ENCODE measurements around the gene IVD.

IVD gene

DNA sequence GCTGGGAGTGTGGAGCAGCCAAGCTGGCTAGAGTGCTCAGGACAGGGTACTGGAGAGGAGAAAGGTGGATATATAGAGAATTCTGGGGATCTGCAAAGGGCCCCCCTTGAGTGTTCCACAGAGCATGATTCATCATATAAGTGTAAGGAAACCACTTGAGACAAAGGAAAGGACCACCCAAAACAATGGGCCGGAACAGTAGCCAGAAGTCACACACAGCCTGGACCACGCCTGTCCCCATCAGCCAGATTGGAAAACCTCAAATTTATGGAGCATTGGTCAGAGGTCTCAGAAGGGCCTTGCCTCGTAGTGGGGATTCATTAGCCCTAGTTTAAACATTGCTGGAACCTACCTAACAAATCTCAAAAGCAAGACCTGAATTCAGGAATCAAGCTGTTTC lies 28.0 kb upstream of the IVD start:
- no peak for DNase-seq (ENCODE audit: low spot score)

GRCh38 chr15:40379374-40379773 lies 26.2 kb upstream of the IVD start:
- DNase-seq (ENCODE audit: low spot score), result no peak

DNA sequence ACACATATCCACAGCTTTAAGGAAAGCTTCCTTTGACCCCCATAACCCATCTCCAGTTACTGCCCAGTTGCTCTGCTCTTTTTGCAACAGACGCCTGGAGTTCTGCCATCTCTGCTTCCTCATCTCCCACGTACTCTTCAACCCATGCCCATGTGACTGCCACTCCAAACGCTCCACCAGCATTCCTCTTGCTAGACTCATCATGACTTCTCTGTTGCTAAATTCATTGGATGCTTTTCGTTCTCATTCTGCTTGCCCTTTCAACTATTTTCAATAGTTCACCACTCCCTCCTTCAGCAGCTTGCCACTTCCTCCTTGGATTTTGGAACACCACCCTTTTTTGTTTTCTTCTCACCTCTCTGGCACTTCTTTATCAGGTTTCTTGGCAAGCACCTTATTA lies 25.7 kb upstream of the IVD start:
- DNase-seq (ENCODE audit: low spot score), result no peak

GRCh38 chr15:40380636-40381035 lies 25.0 kb upstream of the IVD start:
- no peak for DNase-seq (ENCODE audit: low spot score)

DNA sequence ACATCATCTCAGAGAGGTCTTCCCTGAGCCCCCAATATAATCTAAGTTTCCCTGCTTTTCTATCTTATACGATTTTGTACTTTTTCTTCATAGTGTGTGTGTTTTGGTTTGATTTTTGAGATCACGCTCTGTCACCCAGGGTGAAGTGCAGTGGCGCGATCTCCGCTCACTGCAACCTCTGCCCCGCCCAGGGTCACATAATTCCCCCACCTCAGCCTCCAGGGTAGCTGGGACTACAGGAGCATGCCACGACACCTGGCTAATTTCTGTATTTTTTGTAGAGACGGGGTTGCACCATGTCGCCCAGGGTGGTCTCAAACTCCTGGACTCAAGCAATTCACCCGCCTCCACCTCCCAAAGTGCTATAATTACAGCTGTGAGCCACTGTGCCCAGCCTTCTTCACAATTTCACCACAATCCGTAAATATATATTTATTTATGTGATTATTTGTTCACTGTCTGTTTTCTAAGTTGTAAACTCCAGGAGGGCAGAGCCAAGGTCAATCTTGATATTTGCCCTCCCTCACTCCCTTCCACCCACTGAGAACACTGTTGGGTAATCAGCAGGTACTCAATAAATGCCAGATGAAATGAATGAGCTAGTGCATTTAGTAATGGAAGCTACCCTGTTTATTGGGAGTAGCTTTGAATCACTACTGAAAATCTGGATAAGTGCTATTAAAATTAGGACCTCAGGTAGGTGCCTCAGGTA lies 23.6 kb upstream of the IVD start:
- DNase-seq (ENCODE audit: low spot score), result no peak

DNA sequence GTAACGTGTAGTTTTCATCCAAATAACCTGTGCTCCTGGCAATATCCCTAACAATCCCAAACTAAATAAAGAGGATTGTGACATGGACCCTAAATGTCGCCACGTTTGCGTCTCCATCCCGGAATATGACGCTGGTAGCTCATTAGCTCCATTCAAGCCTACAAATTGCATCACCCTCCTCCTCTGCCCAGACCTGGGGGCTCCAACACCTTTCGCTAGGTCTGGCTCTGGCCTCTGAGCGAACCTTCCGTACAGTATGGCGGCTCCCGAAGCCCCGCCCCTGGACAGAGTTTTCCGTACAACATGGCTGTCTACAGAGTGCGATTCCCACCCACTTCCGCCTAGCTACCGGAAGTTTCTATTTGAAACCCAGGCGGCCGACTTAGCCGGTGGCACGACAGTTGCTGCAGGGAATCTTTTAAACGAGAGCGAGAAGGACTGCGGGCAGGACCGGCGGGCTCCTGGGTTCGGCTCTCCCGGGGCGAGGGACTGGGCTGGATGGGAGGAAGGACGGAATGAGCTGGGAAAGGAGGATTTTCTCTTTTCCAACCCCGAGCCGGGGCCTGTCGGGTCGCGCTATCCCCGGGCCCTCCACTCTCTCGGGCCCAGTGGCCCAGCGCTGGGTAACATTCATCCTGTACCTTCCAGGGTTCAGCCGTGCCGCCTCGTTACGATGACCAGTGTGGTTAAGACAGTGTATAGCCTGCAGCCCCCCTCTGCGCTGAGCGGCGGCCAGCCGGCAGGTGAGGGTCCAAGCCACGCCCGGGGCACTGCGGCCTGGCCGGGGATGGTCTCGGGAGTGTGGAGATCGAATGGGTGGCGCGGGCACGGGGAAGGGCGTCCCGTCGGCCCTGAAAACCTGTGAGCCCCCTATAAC lies 22.8 kb upstream of the IVD start, which contains the start of gene KNSTRN:
KNSTRN (plus strand) TSS at position 142 of the 877 bp plus-strand sequence; CDS start at position 257, 115 bp downstream.
- DNase-seq (ENCODE audit: low spot score), result peak; percentile 80

- no peak for DNase-seq (ENCODE audit: low spot score)
Observed at GRCh38 chr15:40386480-40386879, 19.1 kb upstream of the IVD start.

DNA sequence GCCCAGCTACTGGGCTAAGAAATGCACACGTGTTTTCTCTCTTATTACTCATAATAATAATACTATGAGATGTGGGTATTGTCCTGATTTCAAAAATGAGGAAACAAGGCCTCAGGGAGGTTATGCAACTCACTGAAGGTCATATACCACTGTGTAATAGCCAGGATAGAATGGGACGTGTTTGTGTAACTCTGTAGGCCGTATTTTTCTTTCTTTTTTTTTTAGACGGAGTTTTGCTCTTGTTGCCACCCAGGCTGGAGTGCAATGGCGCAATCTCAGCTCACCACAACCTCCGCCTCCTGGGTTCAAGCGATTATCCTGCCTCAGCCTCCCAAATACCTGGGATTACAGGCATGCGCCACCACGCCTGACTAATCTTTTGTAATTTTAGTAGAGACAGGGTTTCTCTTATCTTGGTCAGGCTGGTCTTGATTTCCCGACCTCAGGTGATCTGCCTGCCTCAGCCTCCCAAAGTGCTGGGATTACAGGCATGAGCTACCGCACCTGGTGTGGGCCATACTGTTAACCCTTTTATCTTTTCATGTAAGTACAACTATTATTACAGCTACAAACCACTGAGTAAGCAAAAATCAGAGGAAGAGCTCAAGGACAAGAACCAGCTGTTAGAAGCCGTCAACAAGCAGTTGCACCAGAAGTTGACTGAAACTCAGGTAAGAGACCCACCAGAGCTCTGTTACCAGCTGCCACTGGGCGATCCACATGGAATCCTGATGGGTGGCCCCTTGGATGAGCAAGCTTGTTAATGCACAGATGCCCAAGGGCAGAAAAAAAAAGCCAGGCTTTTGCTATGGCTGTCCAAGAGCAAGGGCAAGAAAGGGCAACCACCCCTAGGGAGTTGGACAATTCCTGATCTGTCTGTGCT lies 16.4 kb upstream of the IVD start:
- DNase-seq (ENCODE audit: low spot score), result no peak

DNA sequence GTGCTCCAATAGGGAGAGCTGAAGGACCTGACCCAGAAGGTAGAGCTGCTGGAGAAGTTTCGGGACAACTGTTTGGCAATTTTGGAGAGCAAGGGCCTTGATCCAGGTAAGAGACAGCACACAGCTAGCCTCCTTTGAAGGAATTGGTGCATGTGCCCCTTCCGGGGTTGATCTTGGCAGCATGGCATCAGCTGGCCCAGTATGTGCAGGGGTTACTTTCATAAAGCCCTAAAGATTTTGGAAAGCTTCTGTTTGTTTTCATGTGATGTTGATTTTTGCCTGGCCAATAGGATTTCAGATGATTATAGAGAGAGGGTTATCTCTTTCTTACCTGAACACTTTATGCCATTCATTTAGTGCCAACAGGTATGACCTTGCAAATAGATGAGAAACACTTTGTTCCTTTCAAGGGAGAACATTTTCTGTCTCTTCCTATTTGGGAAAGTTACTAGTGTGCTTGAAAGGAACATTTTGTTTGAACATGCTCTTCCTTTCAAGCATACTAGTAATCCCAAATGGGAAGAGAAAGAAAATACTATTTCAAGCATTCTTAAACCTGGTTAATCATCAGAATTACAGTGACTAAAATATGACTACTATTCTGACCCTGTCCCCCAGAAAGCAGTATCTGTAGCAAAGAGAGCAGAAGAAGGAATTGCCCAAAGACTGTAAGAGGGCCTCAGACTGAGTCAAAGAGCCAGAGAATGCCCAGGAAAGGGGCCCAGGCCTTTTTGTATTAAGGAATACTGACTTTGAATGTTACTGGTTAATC lies 15.6 kb upstream of the IVD start:
- no peak for DNase-seq (ENCODE audit: low spot score)

DNA sequence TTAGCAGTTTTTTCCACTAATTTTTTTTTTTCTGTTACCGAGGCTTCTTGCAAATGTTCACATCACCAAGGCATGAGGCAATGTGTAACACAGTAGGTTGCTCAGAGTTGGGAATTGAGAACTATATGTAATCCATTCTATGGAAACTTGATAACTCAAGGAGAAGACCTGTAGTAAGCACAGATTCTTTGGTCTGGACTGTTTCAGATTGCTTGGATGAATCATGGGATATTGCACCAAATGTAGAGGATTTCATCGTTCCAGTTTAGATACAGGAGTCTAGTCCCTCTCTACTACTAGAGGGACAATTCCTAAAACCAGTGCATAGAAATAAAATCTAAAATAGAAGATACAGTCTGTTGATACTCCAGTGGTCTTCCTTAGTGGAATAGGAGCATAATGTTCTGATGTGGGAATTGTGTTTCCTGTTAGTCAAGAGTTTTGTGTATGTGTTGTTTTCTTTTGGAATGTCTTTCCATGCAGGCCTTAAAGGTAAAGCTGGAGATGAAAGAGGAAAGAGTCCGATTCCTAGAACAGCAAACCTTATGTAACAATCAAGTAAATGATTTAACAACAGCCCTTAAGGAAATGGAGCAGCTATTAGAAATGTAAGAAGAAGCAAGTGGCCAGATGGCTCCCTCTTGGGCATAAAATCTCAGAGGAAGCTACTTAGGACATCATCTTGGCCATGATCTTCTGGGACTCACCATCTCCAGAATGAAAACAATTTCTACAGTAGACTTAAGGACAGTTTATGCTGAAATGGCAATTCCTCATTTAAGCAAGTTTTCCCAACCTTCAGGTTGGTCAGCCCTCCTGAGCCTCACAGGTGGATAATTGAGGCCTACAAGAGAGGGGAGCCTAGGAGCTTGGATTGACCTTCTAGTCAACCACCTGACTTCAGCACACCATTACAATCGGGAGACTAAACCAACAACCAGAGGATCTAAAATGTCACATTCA lies 12.3 kb upstream of the IVD start:
- no peak for DNase-seq (ENCODE audit: low spot score)

DNA sequence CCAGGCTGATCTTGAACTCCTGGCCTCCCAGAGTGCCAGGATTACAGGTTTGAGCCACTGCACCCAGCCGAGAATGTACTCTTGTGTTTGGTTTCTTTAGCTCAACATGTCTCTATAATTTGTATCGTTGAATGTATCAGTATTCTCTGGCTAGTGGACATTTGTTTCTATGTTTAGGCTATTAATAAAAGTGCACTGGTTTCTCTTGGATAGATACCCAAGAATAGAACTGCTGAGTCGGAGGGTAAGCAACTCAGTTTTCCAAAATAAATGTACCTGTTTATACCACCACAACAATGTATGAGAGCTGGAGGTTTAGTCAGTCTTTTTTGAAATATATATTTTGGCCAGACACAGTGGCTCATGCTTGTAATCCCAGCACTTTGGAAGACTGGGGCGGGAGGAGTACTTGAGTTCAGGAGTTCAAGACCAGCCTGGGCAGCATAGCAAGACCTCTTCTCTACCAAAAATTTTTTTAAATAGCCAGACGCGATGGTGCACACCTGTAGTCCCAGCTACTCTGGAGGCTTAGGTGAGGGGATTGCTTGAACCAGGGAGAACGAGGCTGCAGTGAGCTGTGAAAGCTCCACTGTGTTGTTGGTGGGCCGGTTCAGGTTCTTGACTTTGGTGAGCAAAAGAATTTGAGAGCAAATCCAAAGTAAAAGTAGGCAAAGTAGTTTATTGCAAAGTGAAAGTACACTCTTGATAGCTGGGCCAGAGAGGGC lies 7.7 kb upstream of the IVD start:
- DNase-seq (ENCODE audit: low spot score), result no peak

DNA sequence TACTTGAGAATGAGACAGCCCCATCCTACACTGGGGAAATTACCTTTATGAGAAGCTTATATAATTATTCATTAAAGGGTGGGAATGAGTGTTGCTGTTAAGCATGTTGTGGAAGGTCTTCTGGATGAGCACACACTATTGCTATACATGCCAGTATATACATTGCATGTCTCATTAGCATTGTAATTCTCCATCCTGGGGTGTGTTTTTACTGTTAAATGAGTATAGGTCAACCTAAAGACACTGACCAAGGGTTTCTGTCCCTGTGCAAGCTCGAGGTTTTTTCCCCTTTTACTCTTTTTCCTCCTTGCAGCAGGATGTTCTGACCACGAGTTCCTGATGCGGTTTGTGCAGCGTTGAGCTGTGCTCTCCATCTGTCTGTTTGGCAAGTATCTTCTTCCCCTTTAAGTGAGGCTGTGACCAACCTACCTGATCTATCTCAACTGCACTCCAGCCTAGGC lies 7.2 kb upstream of the IVD start:
- no peak for DNase-seq (ENCODE audit: low spot score)

DNA sequence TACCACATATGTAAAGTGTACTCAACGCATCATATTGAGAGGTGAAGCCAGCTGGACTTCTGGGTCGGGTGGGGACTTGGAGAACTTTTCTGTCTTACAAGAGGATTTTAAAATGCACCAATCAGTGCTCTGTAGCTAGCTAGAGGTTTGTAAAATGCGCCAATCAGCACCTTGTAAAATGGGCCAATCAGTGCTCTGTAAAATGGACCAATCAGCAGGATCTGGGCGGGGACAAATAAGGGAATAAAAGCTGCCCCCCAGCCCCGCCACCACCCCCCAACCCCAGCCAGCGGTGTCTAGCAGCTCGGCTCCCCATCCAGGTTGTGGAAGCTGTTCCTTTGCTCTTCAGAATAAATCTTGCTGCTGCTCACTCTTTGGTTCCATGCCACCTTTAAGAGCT lies 6.2 kb upstream of the IVD start:
- DNase-seq (ENCODE audit: low spot score), result no peak

- no peak for DNase-seq (ENCODE audit: low spot score)
Observed at GRCh38 chr15:40407330-40407990, 1.9 kb downstream of the IVD start.

- DNase-seq (ENCODE audit: low spot score), result no peak
Observed at GRCh38 chr15:40409366-40409765, 3.8 kb downstream of the IVD start.

DNA sequence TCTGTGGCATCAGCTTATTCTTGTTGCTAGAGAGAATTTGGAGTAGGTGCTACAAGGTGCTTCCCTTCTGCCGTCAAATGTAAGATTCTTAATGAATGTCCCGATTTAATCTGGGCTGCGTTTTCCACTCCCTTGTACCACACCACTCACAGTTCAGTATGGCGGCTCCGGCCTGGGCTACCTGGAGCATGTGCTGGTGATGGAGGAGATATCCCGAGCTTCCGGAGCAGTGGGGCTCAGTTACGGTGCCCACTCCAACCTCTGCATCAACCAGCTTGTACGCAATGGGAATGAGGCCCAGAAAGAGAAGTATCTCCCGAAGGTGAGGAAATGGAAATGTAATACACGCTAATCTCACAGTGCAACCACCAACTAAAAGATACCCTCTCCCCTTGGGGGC lies 4.9 kb downstream of the IVD start:
- no peak for DNase-seq (ENCODE audit: low spot score)

DNA sequence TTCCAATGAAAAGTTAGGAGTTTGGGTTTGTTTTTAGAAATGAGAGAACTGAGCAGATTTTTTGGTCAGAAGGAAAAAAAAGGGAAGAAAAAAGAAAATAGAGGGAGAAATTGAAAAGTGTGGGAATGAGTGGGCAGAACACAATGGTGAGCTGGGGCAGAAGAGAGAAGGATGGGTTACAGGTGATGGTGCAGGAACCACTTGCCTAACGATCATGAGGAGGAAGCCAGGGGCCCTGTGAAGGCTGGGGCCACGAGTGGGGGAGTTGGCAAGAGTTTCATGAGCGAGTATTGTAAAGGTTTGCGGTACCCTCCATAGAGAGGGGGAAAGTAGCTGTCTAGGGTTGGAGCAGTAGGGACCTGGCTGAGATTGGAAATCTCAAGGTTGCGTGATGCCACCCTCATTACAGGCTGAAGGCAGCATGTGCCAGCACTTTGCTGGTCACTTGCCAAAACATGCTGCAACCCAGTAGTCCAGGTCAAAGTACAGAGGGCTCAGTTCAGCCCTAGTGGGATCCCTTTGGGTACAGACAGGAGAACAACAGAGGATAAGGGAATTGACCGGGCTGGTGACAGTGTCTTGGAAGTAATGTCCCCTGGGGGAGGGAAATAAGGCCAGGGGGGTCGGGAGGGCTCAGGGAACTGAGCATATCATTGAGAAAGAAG lies 6.6 kb downstream of the IVD start:
- DNase-seq (ENCODE audit: low spot score), result peak; percentile 42

DNA sequence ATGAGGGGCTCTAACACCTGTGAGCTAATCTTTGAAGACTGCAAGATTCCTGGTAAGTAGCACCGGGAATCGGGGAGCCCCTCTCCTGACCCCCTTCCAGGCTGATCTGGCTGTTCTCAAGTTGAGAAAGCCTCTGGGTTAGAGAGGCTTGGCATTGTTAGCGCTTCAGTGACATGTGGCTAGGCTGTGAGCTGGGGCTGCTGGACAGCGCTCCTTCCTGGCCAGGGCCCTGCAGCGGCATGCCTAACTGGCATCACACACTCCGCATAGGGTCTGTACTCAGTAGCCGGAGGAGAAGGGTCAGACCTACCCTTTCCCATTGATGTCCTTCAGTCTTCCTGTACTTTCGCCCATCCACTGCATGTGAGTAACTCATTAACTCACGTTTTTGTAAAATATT lies 7.4 kb downstream of the IVD start:
- DNase-seq (ENCODE audit: low spot score), result no peak

DNA sequence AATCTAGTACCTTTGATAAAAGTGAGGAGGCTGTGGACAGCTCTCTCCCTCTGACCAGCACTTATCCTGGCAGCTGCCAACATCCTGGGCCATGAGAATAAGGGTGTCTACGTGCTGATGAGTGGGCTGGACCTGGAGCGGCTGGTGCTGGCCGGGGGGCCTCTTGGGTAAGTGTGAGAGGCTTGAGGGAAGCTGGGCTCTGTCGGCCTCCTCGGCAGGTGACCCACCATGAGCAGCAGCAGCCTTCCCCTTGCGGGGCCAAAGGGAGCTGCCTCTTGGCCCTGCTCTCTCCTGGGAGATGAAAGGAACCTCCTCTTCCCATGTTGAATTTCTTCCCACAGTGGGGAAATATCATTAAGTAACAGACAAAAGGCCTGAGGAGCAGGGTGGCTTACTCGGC lies 9.2 kb downstream of the IVD start:
- DNase-seq (ENCODE audit: low spot score), result no peak
